OCI-LY3 (cell line): ENCODE data around the gene RAB35.

Experiments used
- H2AFZ ChIP-seq: fragments of 200-600, 300-600 bp; shearing (Covaris generic); 2 replicates; pipeline ENCODE4 v1.6.0; 2014; ENCODE audit warnings: antibody characterized with exemption, low read depth, low read length
- H3K27ac ChIP-seq: fragments of 200-600, 300-600 bp; sonication (generic); 2 replicates; pipeline ENCODE4 v1.5.1; 2014; ENCODE audit warnings: mild to moderate bottlenecking, low read length, moderate library complexity, mixed read lengths
- H3K27me3 ChIP-seq: fragments of 200-600, 300-600 bp; sonication (generic); 2 replicates; pipeline ENCODE4 v1.6.1; 2014; ENCODE audit warnings: low read depth, low read length, mixed read lengths
- H3K36me3 ChIP-seq: fragments of 200-600, 300-600 bp; sonication (generic); replicated peaks from 2 replicates; pipeline ENCODE3; 2014; ENCODE audit warnings: low read depth, low read length, mixed read lengths
- H3K4me1 ChIP-seq: fragments of 300-600, 200-600 bp; sonication (generic); 2 replicates; pipeline ENCODE4 v1.6.1; 2014; ENCODE audit warnings: low read length, mixed read lengths
- H3K4me2 ChIP-seq: fragments of 200-600, 300-600 bp; sonication (generic); 2 replicates; pipeline ENCODE4 v1.6.1; 2014; ENCODE audit warnings: low read length, mixed read lengths
- H3K4me3 ChIP-seq: fragments of 300-600, 200-600 bp; sonication (generic); 2 replicates; pipeline ENCODE4 v1.5.1; 2014; ENCODE audit warnings: antibody characterized with exemption, mild to moderate bottlenecking, low read length, moderate library complexity
- H3K79me2 ChIP-seq: fragments of 300-600, 200-600 bp; shearing (Covaris generic); 2 replicates; pipeline ENCODE4 v1.6.1; 2014; ENCODE audit warnings: mild to moderate bottlenecking, low read length, mixed read lengths
- H3K9ac ChIP-seq: fragments of 300-600, 200-600 bp; shearing (Covaris generic); 2 replicates; pipeline ENCODE4 v1.6.0; 2014; ENCODE audit warnings: mild to moderate bottlenecking, low read length, moderate library complexity
- H3K9me3 ChIP-seq: fragments of 200-600, 300-600 bp; shearing (Covaris generic); 2 replicates; pipeline ENCODE4 v1.6.1; 2014; ENCODE audit warnings: low read length, mixed read lengths; ENCODE audit not compliant: insufficient read depth
- H4K20me1 ChIP-seq: fragments of 200-600, 300-600 bp; sonication (generic); 2 replicates; pipeline ENCODE4 v1.6.1; 2016; ENCODE audit warnings: low read length, mixed read lengths; ENCODE audit not compliant: insufficient read depth
- CTCF ChIP-seq: fragments of 200-600, 300-600 bp; sonication (generic); IDR thresholded peaks from 2 replicates; pipeline ENCODE4 v1.5.1; 2014; ENCODE audit warnings: antibody characterized with exemption, low read length, low read depth
- EZH2phosphoT487 ChIP-seq: fragments of 200-600 bp; shearing (Covaris generic); IDR thresholded peaks from 2 replicates; pipeline ENCODE4 v1.6.1; 2018; ENCODE audit warnings: antibody characterized with exemption, mixed run types, low read depth

The RAB35 gene

GRCh38 chr12:120092551-120093335 is 23.8 kb downstream of the RAB35 start:
- Histone ChIP-seq H3K36me3 (peaks cover 22% of the 10 kb centered on the region), H3K4me3 (no peak overlapping the region), H3K4me1 (peaks cover 3% of the 10 kb centered on the region), H3K4me2 (no peak overlapping the region), H3K27ac (no peak overlapping the region), H2AFZ (no peak overlapping the region), H3K9me3 (no peaks in the 10 kb centered on the region), H3K27me3 (no peaks in the 10 kb centered on the region), H3K79me2 (no peaks in the 10 kb centered on the region), H4K20me1 (no peaks in the 10 kb centered on the region), H3K9ac (no peak overlapping the region)
- TF ChIP-seq EZH2phosphoT487 (no peak), CTCF (no peak)

- peaks cover 14% of the 10 kb centered on the region for H3K36me3 ChIP-seq
- TF ChIP-seq EZH2phosphoT487 (no peak), CTCF (no peak)
These were observed 25.0 kb downstream of the RAB35 start for GRCh38 chr12:120091371-120092090.

GRCh38 chr12:120090626-120091295 is 25.8 kb downstream of the RAB35 start:
- TF ChIP-seq CTCF (no peak), EZH2phosphoT487 (no peak)
- Histone ChIP-seq H3K27me3 (no peaks in the 10 kb centered on the region), H4K20me1 (no peaks in the 10 kb centered on the region), H3K4me3 (no peak overlapping the region), H3K27ac (no peak overlapping the region), H2AFZ (no peak overlapping the region), H3K4me1 (peaks cover 12% of the 10 kb centered on the region), H3K36me3 (peaks cover 14% of the 10 kb centered on the region), H3K4me2 (no peak overlapping the region), H3K9ac (no peak overlapping the region), H3K79me2 (no peaks in the 10 kb centered on the region), H3K9me3 (no peaks in the 10 kb centered on the region)

More at GRCh38 chr12:120091371-120092090, 25.0 kb downstream of the RAB35 start:
- Histone ChIP-seq H3K4me3 (no peak overlapping the region), H4K20me1 (no peaks in the 10 kb centered on the region), H3K9me3 (no peaks in the 10 kb centered on the region), H3K4me2 (no peak overlapping the region), H3K27me3 (no peaks in the 10 kb centered on the region), H3K79me2 (no peaks in the 10 kb centered on the region), H3K9ac (no peak overlapping the region), H3K27ac (no peak overlapping the region), H2AFZ (no peak overlapping the region), H3K4me1 (peaks cover 9% of the 10 kb centered on the region)

GRCh38 chr12:120090206-120090605 is 26.3 kb downstream of the RAB35 start:
- Histone ChIP-seq H3K4me1 (peaks cover 12% of the 10 kb centered on the region), H3K4me2 (no peak overlapping the region), H3K27ac (no peak overlapping the region), H3K9me3 (no peaks in the 10 kb centered on the region), H3K4me3 (no peak overlapping the region), H2AFZ (no peak overlapping the region), H3K27me3 (no peaks in the 10 kb centered on the region), H3K36me3 (peaks cover 14% of the 10 kb centered on the region), H3K79me2 (no peaks in the 10 kb centered on the region), H4K20me1 (no peaks in the 10 kb centered on the region), H3K9ac (no peak overlapping the region)
- TF ChIP-seq CTCF (no peak), EZH2phosphoT487 (no peak)
